H9 (cell line): ENCODE measurements around the gene TSPOAP1. TPM values are rescaled to one million over a fixed set of nuclear protein-coding genes. Genes with fewer than 3 reads are reported as not detected.

ENCODE experiments used
- DNase-seq: peaks from one replicate; pipeline ENCODE4 v3.0.0-alpha.2; 2017
- H2AFZ ChIP-seq: one replicate; pipeline ENCODE4 v1.6.1; 2013; ENCODE audit warnings: mild to moderate bottlenecking, low read length, control low read depth, moderate library complexity
- H2AK5ac ChIP-seq: 2 replicates; pipeline ENCODE4 v1.6.1; 2013; ENCODE audit warnings: low read length, control low read depth, mixed read lengths; ENCODE audit not compliant: insufficient read length
- H2BK120ac ChIP-seq: one replicate; pipeline ENCODE4 v1.6.1; 2013; ENCODE audit warnings: low read depth, mild to moderate bottlenecking, low read length, control low read depth, inconsistent platforms; ENCODE audit not compliant: poor library complexity, severe bottlenecking
- H2BK12ac ChIP-seq: 2 replicates; pipeline ENCODE4 v1.6.1; 2013; ENCODE audit warnings: low read length, control low read depth, mixed read lengths, low read depth; ENCODE audit not compliant: insufficient read length
- H2BK15ac ChIP-seq: 2 replicates; pipeline ENCODE4 v1.6.1; 2013; ENCODE audit warnings: low read depth, low read length, control low read depth
- H2BK20ac ChIP-seq: one replicate; pipeline ENCODE4 v1.6.1; 2013; ENCODE audit warnings: low read depth, mild to moderate bottlenecking, low read length, control low read depth, inconsistent platforms; ENCODE audit not compliant: poor library complexity, severe bottlenecking
- H2BK5ac ChIP-seq: 2 replicates; pipeline ENCODE4 v1.6.1; 2013; ENCODE audit warnings: low read length, control low read depth, mixed read lengths; ENCODE audit not compliant: insufficient read length
- H3K14ac ChIP-seq: 2 replicates; pipeline ENCODE4 v1.6.1; 2013; ENCODE audit warnings: low read length, control low read depth; ENCODE audit not compliant: insufficient read depth
- H3K18ac ChIP-seq: 2 replicates; pipeline ENCODE4 v1.6.1; 2013; ENCODE audit warnings: low read depth, mild to moderate bottlenecking, mixed read lengths, low read length, control low read depth; ENCODE audit not compliant: insufficient read length
- H3K23ac ChIP-seq: 2 replicates; pipeline ENCODE4 v1.6.1; 2013; ENCODE audit warnings: low read length, control low read depth, mixed read lengths, low read depth; ENCODE audit not compliant: insufficient read length
- H3K23me2 ChIP-seq: 2 replicates; pipeline ENCODE4 v1.6.1; 2013; ENCODE audit warnings: low read depth, mild to moderate bottlenecking, mixed read lengths, low read length, control low read depth; ENCODE audit not compliant: insufficient read length, poor library complexity, severe bottlenecking
- H3K27ac ChIP-seq: 2 replicates; pipeline ENCODE4 v1.5.1; 2013; ENCODE audit warnings: low read length, control low read depth, mixed read lengths, low read depth; ENCODE audit not compliant: insufficient read length
- H3K27me3 ChIP-seq: 2 replicates; pipeline ENCODE4 v1.6.1; 2013; ENCODE audit warnings: low read length, control low read depth, inconsistent platforms; ENCODE audit not compliant: insufficient read depth
- H3K4ac ChIP-seq: 2 replicates; pipeline ENCODE4 v1.6.1; 2013; ENCODE audit warnings: low read depth, mild to moderate bottlenecking, control low read depth, inconsistent platforms, low read length, moderate library complexity
- H3K4me1 ChIP-seq: 2 replicates; pipeline ENCODE4 v1.6.1; 2013; ENCODE audit warnings: low read length, control low read depth, inconsistent platforms; ENCODE audit not compliant: insufficient read depth
- H3K4me2 ChIP-seq: 2 replicates; pipeline ENCODE4 v1.6.1; 2013; ENCODE audit warnings: low read length, control low read depth, mixed read lengths; ENCODE audit not compliant: insufficient read length, insufficient read depth
- H3K56ac ChIP-seq: 2 replicates; pipeline ENCODE4 v1.6.1; 2013; ENCODE audit warnings: low read depth, mild to moderate bottlenecking, mixed read lengths, low read length, control low read depth; ENCODE audit not compliant: insufficient read length
- H3K79me1 ChIP-seq: 2 replicates; pipeline ENCODE4 v1.6.1; 2013; ENCODE audit warnings: low read depth, mild to moderate bottlenecking, moderate library complexity, low read length, control low read depth, inconsistent platforms; ENCODE audit not compliant: insufficient read depth, poor library complexity, severe bottlenecking
- H3K79me2 ChIP-seq: 2 replicates; pipeline ENCODE4 v1.6.1; 2013; ENCODE audit warnings: low read length, control low read depth, inconsistent platforms; ENCODE audit not compliant: insufficient read depth
- H3K9ac ChIP-seq: 2 replicates; pipeline ENCODE4 v1.6.1; 2013; ENCODE audit warnings: low read length, control low read depth, mixed read lengths; ENCODE audit not compliant: insufficient read length; ENCODE audit errors: extremely low read depth
- H3K9me3 ChIP-seq: one replicate; pipeline ENCODE4 v1.6.1; 2013; ENCODE audit warnings: low read depth, low read length, inconsistent platforms; ENCODE audit not compliant: control insufficient read depth
- H3T11ph ChIP-seq: one replicate; pipeline ENCODE4 v1.6.1; 2013; ENCODE audit warnings: mild to moderate bottlenecking, low read length, control low read depth, inconsistent platforms
- H4K20me1 ChIP-seq: one replicate; pipeline ENCODE4 v1.6.1; 2013; ENCODE audit not compliant: control insufficient read depth, insufficient read length, insufficient read depth
- H4K5ac ChIP-seq: 2 replicates; pipeline ENCODE4 v1.6.1; 2013; ENCODE audit warnings: low read depth, mild to moderate bottlenecking, mixed read lengths, low read length, control low read depth; ENCODE audit not compliant: insufficient read length
- H4K8ac ChIP-seq: replicated peaks from 2 replicates; pipeline ENCODE4 v1.6.1; 2013; ENCODE audit warnings: low read length, control low read depth, mixed read lengths, low read depth; ENCODE audit not compliant: insufficient read length
- H4K91ac ChIP-seq: 2 replicates; pipeline ENCODE4 v1.6.1; 2013; ENCODE audit warnings: low read depth, mild to moderate bottlenecking, moderate library complexity, mixed read lengths, low read length, control low read depth; ENCODE audit not compliant: insufficient read length
- H3K27ac Mint-ChIP-seq, 3 experiments: 2 replicates in 2 of 3; 3 replicates in 1 of 3; pipeline ENCODE4 v1.8.0; 2020 to 2021; ENCODE audit warnings: mixed read lengths in 3 of 3, mild to moderate bottlenecking in 1 of 3, moderate library complexity in 1 of 3
- H3K27me3 Mint-ChIP-seq: 2 replicates; pipeline ENCODE4 v1.8.0; 2021; ENCODE audit warnings: low read depth, mild to moderate bottlenecking, moderate library complexity, mixed read lengths
- H3K36me3 Mint-ChIP-seq, 3 experiments: 2 replicates in 2 of 3; 3 replicates in 1 of 3; pipeline ENCODE4 v1.8.0; 2020 to 2021; ENCODE audit warnings: low read depth in 3 of 3, mixed read lengths in 3 of 3; ENCODE audit not compliant: insufficient read depth in 1 of 3
- H3K4me1 Mint-ChIP-seq, 2 experiments: 2 replicates each; pipeline ENCODE4 v1.8.0; 2020; ENCODE audit warnings: mixed read lengths in 2 of 2
- H3K4me3 Mint-ChIP-seq, 2 experiments: 2 replicates in 1 of 2; 3 replicates in 1 of 2; pipeline ENCODE4 v1.8.0; 2020 to 2021; ENCODE audit warnings: mild to moderate bottlenecking in 2 of 2, mixed read lengths in 2 of 2, moderate library complexity in 1 of 2
- H3K9me3 Mint-ChIP-seq, 2 experiments: 2 replicates in 1 of 2; 3 replicates in 1 of 2; pipeline ENCODE4 v1.8.0; 2020; ENCODE audit warnings: mild to moderate bottlenecking in 2 of 2, mixed read lengths in 2 of 2, moderate library complexity in 1 of 2
- CTCF ChIP-seq: fragments of 200-600 bp; sonication (generic); conservative IDR thresholded peaks from 3 replicates; pipeline ENCODE4 v1.8.0; 2021; ENCODE audit warnings: antibody characterized with exemption, mild to moderate bottlenecking
- WGBS: extraction: QIAGEN DNeasy Blood & Tissue Kit; methylation state at CpG from one replicate; pipeline ENCODE4 v1.1.7; 2013; ENCODE audit warnings: missing lambda C conversion rate, low lambda C conversion rate, mixed read lengths; ENCODE audit not compliant: insufficient read length; ENCODE audit errors: extremely low coverage; 5-methylcytosine and 5-hydroxymethylcytosine counted together
- total RNA-seq: library from RNA; stranded (reverse); gene quantifications from 2 replicates; pipeline ENCODE4 v1.2.1, GENCODE V29; 2021

Gene TSPOAP1
- total RNA-seq, 1 experiment from 2014 or later, result 17.3 TPM

- Histone ChIP-seq H2BK5ac (no peak overlapping the region), H3K4me2 (no peak overlapping the region), H3T11ph (no peak overlapping the region), H4K8ac (no peak overlapping the region), H4K91ac (no peak overlapping the region), H3K18ac (no peak overlapping the region), H2AK5ac (no peak overlapping the region), H3K79me2 (no peaks in the 10 kb centered on the region), H3K23me2 (peaks cover 3% of the 10 kb centered on the region), H3K23ac (no peak overlapping the region), H3K27ac (no peak overlapping the region), H2BK15ac (no peak overlapping the region), H3K4ac (no peak overlapping the region), H2BK120ac (no peak overlapping the region), H2BK20ac (no peak overlapping the region), H3K9me3 (no peaks in the 10 kb centered on the region), H2AFZ (no peak overlapping the region), H4K5ac (no peak overlapping the region), H2BK12ac (no peak overlapping the region), H3K56ac (no peak overlapping the region), H3K4me1 (no peaks in the 10 kb centered on the region), H3K9ac (no peak overlapping the region), H3K79me1 (no peaks in the 10 kb centered on the region), H3K14ac (no peak overlapping the region), H4K20me1 (no peaks in the 10 kb centered on the region), H3K27me3 (no peaks in the 10 kb centered on the region; the same call in 1 of the 2 replicates)
- peak overlapping the region in 1 of 3 experiments; percentile 72; a peak in 2 of 7 replicates for H3K27ac Mint-ChIP-seq
- no peak overlapping the region for H3K4me3 Mint-ChIP-seq
- H3K36me3 Mint-ChIP-seq, result peaks cover 0 to 13% (median 2%) of the 10 kb centered on the region in 3 experiments; a peak in 5 of 7 replicates
- H3K9me3 Mint-ChIP-seq, result no peaks in the 10 kb centered on the region
- peaks cover 30% of the 10 kb centered on the region for H3K27me3 Mint-ChIP-seq
- peak; percentile 25 for DNase-seq
- WGBS, result no CpG with 5 or more reads among the region's 9 CpGs
- peaks cover 3 to 6% of the 10 kb centered on the region in 2 experiments; a peak in 2 of 4 replicates for H3K4me1 Mint-ChIP-seq
- TF ChIP-seq CTCF, result no peak
These were observed 10.5 kb downstream of the TSPOAP1 start for GRCh38 chr17:58318065-58318481.
